Transverse colon (tissue), 4 donors: ENCODE measurements around the gene RAF1. TPM values are rescaled to one million over a fixed set of nuclear protein-coding genes. Genes with fewer than 3 reads are reported as not detected.

ENCODE experiments used
- DNase-seq: peaks from one replicate; pipeline ENCODE4 v3.0.0-alpha.2; 2019
- H3K27ac ChIP-seq, 4 donors: fragments of 200-600 bp; sonication (generic); 2 replicates each; pipeline ENCODE4 v1.5.1; 2016 to 2018; ENCODE audit warnings: inconsistent platforms in 4 of 4
- H3K27me3 ChIP-seq: fragments of 200-600 bp; sonication (generic); 2 replicates; pipeline ENCODE4 v1.5.1; 2017; ENCODE audit warnings: inconsistent platforms
- H3K36me3 ChIP-seq, 4 donors: fragments of 200-600 bp; sonication (generic); 2 replicates each; pipeline ENCODE4 v1.5.1; 2017 to 2019; ENCODE audit warnings: inconsistent platforms in 4 of 4
- H3K4me1 ChIP-seq, 4 donors: fragments of 200-600 bp; sonication (generic); 2 replicates each; pipeline ENCODE4 v1.5.1; 2017 to 2020; ENCODE audit warnings: inconsistent platforms in 4 of 4
- H3K4me3 ChIP-seq, 4 donors: fragments of 200-600 bp; sonication (generic); 1 replicate in 1 of 4; 2 replicates in 3 of 4; pipeline versions ENCODE4 v1.5.1 to v1.6.1; 2017 to 2019; ENCODE audit warnings: inconsistent platforms in 4 of 4
- H3K9me3 ChIP-seq, 2 donors: fragments of 200-600 bp; sonication (generic); 2 replicates each; pipeline ENCODE4 v1.5.1; 2017 to 2019; ENCODE audit warnings: inconsistent platforms in 2 of 2
- CTCF ChIP-seq, 5 experiments: fragments of 200-600 bp in 3 of 5; fragments of 450-650 bp in 2 of 5; sonication (generic) in 3 of 5; IDR thresholded peaks; 1 replicate in 2 of 5; 2 replicates in 3 of 5; pipeline ENCODE4 v1.5.1; 2016 to 2017; ENCODE audit warnings: antibody characterized with exemption in 5 of 5, inconsistent platforms in 3 of 5, mild to moderate bottlenecking in 2 of 5, moderate library complexity in 1 of 5
- EP300 ChIP-seq: sonication (generic); formaldehyde crosslinking; IDR thresholded peaks from one replicate; pipeline ENCODE4 v1.6.1; 2017; ENCODE audit warnings: antibody characterized with exemption, low read depth
- POLR2A ChIP-seq: fragments of 450-650 bp; IDR thresholded peaks from one replicate; pipeline ENCODE4 v1.6.1; 2016; ENCODE audit warnings: antibody characterized with exemption, mild to moderate bottlenecking, moderate library complexity
- POLR2AphosphoS5 ChIP-seq, 3 donors: sonication (generic); formaldehyde crosslinking; IDR thresholded peaks; one replicate each; pipeline ENCODE4 v1.6.1; 2016; ENCODE audit warnings: antibody characterized with exemption in 3 of 3
- WGBS, 2 donors: methylation state at CpG; one replicate each; pipeline ENCODE4 v1.1.5; 2018; ENCODE audit warnings: low coverage in 1 of 2; 5-methylcytosine and 5-hydroxymethylcytosine counted together
- in situ Hi-C, 4 donors: fragments of 200-750 bp; cut with MboI; loops; one replicate each; pipeline versions ENCODE4 v1.15.0 to v1.15.1; 2017; ENCODE audit warnings: low sequenced_read_pairs in 3 of 4, low pct_ligation_motif_present in 1 of 4, low pct_unique_long_range_greater_than_20kb in 1 of 4
- intact Hi-C: fragments of 100-400 bp; cut with DNase I; formaldehyde crosslinking; loops from one replicate; pipeline ENCODE4 v1.15.1; 2023; ENCODE audit warnings: low total_unique reads
- total RNA-seq, 4 donors: library from RNA; depleted of rRNA; stranded (reverse); fragments of >200 nt; gene quantifications; one replicate each; pipeline ENCODE4 v1.1.0, GENCODE V29; 2016

Gene RAF1
- total RNA-seq, 4 donors from 2014 or later = 98.4 to 283 (median 132) TPM

GRCh38 chr3:12687948-12688347, 24.0 kb upstream of the RAF1 start:
- H3K27ac ChIP-seq = no peak overlapping the region
- intact Hi-C loops (no loop called here), in situ Hi-C loops (no loop called here)
- no peak for DNase-seq
- WGBS, 2 donors = 64 to 74% methylated on average over 3 to 4 of the region's 4 CpGs
- no peaks in the 10 kb centered on the region for H3K27me3 ChIP-seq
- no peaks in the 10 kb centered on the region for H3K9me3 ChIP-seq
- no peak for TF ChIP-seq POLR2A
- TF ChIP-seq CTCF (IDR thresholded peaks at IDR 0.05) = no peak
- no peak for TF ChIP-seq POLR2AphosphoS5 (IDR thresholded peaks at IDR 0.05)
- TF ChIP-seq EP300 = no peak
- no peaks in the 10 kb centered on the region for H3K36me3 ChIP-seq
- peaks cover 0 to 3% (median 0%) of the 10 kb centered on the region in 4 donors for H3K4me1 ChIP-seq
- no peak overlapping the region for H3K4me3 ChIP-seq

GRCh38 chr3:12686096-12686495, 22.2 kb upstream of the RAF1 start:
- intact Hi-C loops = no loop called here
- in situ Hi-C loops = no loop called here
- WGBS, 2 donors = 69% methylated on average over 3 of the region's 3 CpGs; no CpG with 5 or more reads in 1 of the 2 donors
- DNase-seq = no peak
- no peaks in the 10 kb centered on the region for H3K27me3 ChIP-seq
- TF ChIP-seq POLR2A (no peak), POLR2AphosphoS5 (IDR thresholded peaks at IDR 0.05) (no peak), CTCF (IDR thresholded peaks at IDR 0.05) (no peak), EP300 (no peak)
- H3K4me3 ChIP-seq = no peak overlapping the region
- H3K27ac ChIP-seq = no peak overlapping the region
- H3K36me3 ChIP-seq = no peaks in the 10 kb centered on the region
- H3K9me3 ChIP-seq = no peaks in the 10 kb centered on the region
- no peaks in the 10 kb centered on the region for H3K4me1 ChIP-seq

- in situ Hi-C loops (no loop called here), intact Hi-C loops (no loop called here)
- 92 to 100% methylated on average over 1 of the region's 1 CpG for WGBS, 2 donors
- TF ChIP-seq POLR2AphosphoS5 (IDR thresholded peaks at IDR 0.05) (no peak), POLR2A (no peak), CTCF (IDR thresholded peaks at IDR 0.05) (no peak), EP300 (no peak)
- Histone ChIP-seq H3K4me3 (no peak overlapping the region), H3K27ac (peak overlapping the region in 3 of 4 donors; percentile 22 to 55 (median 28)), H3K27me3 (no peaks in the 10 kb centered on the region), H3K9me3 (no peaks in the 10 kb centered on the region), H3K4me1 (no peaks in the 10 kb centered on the region), H3K36me3 (no peaks in the 10 kb centered on the region)
- no peak for DNase-seq
Observed at GRCh38 chr3:12681943-12682390, 18.1 kb upstream of the RAF1 start.

- TF ChIP-seq POLR2AphosphoS5 (IDR thresholded peaks at IDR 0.05) = no peak
- TF ChIP-seq CTCF (IDR thresholded peaks at IDR 0.05) = no peak
- TF ChIP-seq EP300 = no peak
- no peak for TF ChIP-seq POLR2A
- in situ Hi-C loops = no loop called here
- Histone ChIP-seq H3K27me3 (no peaks in the 10 kb centered on the region), H3K4me1 (no peaks in the 10 kb centered on the region), H3K4me3 (no peak overlapping the region), H3K9me3 (no peaks in the 10 kb centered on the region), H3K27ac (peak overlapping the region in 3 of 4 donors; percentile 22 to 55 (median 28)), H3K36me3 (no peaks in the 10 kb centered on the region)
- 95% methylated on average over 3 to 4 of the region's 4 CpGs for WGBS, 2 donors
- intact Hi-C loops = no loop called here
- no peak for DNase-seq
Observed at GRCh38 chr3:12681089-12681942, 17.4 kb upstream of the RAF1 start.
